ENCODE measurements around the gene KCNJ5. TPM values are rescaled to one million over a fixed set of nuclear protein-coding genes. Genes with fewer than 3 reads are reported as not detected.

Gene KCNJ5
- polyA plus RNA-seq, 4 donors, result 4.4 to 5.7 (median 5.0) TPM

- DNase-seq (ENCODE audit: low read depth in 4 of 4, low spot score in 3 of 4), result no peak
Measured at GRCh38 chr11:128927683-128928336, 36.7 kb downstream of the KCNJ5 start.

DNA sequence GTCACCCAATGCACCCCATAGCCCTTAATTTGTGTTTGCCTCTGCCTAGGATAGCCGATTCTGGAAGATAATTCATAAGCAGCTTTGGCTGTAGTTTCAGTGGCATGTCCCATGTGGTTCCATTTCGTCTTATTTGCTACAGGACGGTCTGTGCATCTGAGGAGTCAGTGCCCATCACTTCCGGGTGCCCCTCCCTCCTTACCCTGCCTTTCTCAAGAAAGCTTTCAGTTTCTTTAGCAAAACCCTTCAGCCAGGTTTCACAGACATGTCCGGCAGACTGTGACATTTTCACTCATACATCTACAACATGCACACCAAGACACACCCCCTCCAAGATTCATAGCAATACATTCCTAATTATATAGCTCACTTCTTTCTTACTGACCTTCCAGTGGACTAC, 37.2 kb downstream of the KCNJ5 start:
- no peak for DNase-seq (ENCODE audit: low read depth in 4 of 4, low spot score in 3 of 4)

GRCh38 chr11:128929468-128929867, 38.3 kb downstream of the KCNJ5 start:
- DNase-seq (ENCODE audit: low read depth in 4 of 4, low spot score in 3 of 4), result no peak

DNA sequence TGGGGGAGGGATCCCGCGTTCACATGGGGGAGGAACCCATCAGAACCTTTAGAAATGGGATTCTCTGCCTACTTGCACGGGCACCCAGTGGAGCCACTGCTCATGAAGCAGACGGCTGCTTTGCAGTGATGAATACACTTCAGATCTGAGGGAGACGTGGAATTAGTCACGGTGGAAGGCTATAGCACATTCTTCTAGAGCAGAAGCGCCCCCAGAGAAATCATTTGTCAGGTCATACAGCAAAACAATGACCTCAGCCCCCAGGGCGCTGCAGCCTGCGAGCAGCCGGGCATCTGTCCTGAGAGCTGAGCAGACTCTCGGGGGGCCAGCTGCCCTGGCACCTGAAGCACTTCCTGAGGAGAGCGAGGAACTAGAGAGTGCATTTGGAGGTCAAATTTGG, 38.8 kb downstream of the KCNJ5 start:
- DNase-seq (ENCODE audit: low read depth in 4 of 4, low spot score in 3 of 4), result no peak

DNA sequence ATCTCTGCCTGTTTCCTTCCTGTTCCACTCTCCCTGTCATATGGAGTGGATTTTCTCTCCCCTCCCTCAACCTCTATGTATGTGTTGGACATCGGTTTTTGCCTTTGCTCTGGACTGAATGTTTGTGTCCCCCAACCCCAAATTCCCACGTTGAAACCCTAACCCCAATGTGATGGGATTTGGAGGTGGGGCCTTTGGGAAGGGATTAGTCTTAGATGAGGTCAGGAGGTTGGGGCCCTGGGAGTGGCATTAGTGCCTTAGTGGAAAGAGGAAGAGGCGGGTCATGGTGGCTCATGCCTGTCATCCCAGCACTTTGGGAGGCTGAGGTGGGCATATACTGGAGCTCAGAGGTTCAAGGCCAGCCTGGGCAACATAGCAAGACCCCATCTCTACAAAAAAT, 39.9 kb downstream of the KCNJ5 start:
- no peak for DNase-seq (ENCODE audit: low read depth in 4 of 4, low spot score in 3 of 4)

GRCh38 chr11:128931668-128932067, 40.5 kb downstream of the KCNJ5 start:
- DNase-seq (ENCODE audit: low read depth in 4 of 4, low spot score in 3 of 4), result no peak

- DNase-seq (ENCODE audit: low read depth in 4 of 4, low spot score in 3 of 4), result no peak
Measured at GRCh38 chr11:128933481-128934178, 42.5 kb downstream of the KCNJ5 start.

GRCh38 chr11:128934351-128934750, 43.2 kb downstream of the KCNJ5 start:
- no peak for DNase-seq (ENCODE audit: low read depth in 4 of 4, low spot score in 3 of 4)

DNA sequence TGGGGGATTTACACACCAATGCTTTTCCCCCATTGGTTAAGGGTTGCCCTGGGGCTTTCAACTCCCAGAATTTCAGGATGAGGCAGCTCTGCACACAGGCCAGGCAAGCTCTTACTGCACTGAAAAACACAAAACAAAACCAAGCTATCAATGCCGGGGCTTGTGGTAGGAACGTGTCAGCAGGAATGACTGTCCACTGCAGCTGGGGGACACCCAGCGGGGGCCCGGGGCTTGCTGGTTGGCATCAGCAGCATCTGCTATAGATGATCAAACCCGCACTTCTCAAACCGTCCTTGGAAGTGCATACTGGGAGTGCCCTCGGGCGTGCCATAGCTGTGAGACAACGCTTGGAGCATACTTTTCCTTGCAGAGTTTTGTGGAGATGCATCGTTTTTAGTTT, 43.8 kb downstream of the KCNJ5 start:
- no peak for DNase-seq (ENCODE audit: low read depth in 4 of 4, low spot score in 3 of 4)

DNA sequence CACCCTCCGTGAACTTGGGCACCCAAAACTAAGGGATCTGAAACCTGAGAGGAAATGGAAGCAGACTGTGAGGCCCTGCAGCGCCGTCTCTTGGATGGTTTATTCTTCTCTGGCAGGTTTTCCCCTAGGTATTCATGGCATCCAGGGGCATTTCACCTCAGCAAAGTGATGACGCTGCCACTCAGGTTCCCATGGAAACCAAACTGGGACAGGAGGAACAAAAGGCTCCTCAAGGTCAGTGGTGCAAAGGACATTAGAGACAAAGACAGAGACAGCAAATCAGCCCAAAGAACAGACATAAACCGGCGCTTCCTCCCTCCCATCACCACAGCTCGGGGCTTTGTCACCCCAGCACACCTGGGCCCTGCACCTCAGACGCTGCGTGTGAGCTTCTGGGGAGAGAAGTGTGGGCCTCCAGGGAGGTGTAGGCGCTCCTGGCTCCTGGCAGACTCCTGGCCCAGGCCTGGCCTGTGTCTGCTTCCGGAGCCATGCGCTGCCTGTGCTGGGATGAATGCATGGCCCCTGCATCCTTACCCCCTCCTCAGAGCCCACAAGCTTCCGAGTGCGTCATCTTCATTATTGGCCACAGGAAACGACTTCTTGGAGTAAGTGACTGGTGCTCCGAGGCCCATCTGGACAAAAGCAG, 45.6 kb downstream of the KCNJ5 start:
- DNase-seq (ENCODE audit: low read depth in 4 of 4, low spot score in 3 of 4), result no peak

DNA sequence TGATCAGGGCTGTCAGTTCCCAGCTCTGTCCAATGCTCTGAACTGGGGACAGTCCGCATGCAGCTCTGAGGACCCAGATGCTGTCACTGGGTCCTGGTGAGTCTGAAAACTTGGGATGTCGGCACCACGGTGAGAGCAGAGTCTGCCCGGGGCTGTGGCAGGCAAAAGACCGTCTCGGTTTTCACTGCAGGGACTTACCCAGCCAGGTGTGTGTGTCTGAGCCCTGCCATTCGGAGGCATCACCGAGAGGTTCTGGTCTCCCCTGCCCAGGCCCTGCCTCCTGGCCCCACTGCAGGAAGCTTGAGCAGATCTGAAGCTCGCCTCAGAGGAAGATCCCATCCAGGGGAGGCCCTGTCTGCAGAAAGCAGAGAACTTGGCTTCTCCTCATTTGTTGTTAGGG, 46.3 kb downstream of the KCNJ5 start:
- DNase-seq (ENCODE audit: low read depth in 4 of 4, low spot score in 3 of 4), result no peak

GRCh38 chr11:128938156-128938885, 47.2 kb downstream of the KCNJ5 start:
- no peak for DNase-seq (ENCODE audit: low read depth in 4 of 4, low spot score in 3 of 4)

- no peak for DNase-seq (ENCODE audit: low read depth in 4 of 4, low spot score in 3 of 4)
Measured at GRCh38 chr11:128939591-128939990, 48.4 kb downstream of the KCNJ5 start.

- DNase-seq (ENCODE audit: low read depth in 4 of 4, low spot score in 3 of 4), result no peak
Measured at GRCh38 chr11:128940156-128940555, 49.0 kb downstream of the KCNJ5 start.

DNA sequence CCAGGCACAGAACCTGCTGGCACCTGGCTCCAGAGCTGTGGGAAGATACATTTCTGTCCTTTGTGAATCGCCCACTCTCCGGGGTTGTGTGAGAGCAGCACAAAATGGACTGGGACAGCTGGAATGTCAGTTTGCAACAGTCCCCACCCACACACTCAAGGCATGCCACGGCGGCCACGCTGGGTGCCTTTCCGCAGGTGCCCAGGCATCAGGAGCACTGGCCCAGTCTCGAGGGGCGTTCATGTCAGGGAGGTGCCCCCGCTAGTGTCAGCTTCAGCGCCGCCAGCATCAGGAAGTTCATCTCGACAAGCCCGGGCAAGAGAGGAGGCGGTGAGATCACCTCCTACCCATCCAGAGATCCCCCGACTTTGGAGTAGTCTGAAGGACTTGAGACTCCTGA, 49.4 kb downstream of the KCNJ5 start:
- no peak for DNase-seq (ENCODE audit: low read depth in 4 of 4, low spot score in 3 of 4)

DNA sequence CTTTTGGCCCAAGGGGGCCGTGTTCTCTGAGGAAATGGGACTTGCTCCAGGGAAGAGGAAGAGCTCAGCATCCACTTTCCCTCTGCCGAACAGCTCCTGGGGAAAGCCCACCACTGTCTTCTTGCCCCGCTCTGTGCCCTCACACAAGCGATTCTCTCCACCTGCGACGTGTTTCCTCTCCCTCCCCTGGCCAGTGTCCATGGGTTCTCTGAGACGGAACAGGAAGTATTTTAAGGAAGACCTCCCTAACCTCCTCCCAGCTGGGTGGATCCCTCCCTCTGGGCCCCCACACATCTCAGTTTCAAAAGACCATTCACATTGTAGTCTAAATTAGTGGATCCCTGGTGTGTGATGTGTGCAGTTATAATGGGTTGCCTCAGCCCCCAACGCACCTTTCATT, 50.0 kb downstream of the KCNJ5 start:
- DNase-seq (ENCODE audit: low read depth in 4 of 4, low spot score in 3 of 4), result no peak

DNA sequence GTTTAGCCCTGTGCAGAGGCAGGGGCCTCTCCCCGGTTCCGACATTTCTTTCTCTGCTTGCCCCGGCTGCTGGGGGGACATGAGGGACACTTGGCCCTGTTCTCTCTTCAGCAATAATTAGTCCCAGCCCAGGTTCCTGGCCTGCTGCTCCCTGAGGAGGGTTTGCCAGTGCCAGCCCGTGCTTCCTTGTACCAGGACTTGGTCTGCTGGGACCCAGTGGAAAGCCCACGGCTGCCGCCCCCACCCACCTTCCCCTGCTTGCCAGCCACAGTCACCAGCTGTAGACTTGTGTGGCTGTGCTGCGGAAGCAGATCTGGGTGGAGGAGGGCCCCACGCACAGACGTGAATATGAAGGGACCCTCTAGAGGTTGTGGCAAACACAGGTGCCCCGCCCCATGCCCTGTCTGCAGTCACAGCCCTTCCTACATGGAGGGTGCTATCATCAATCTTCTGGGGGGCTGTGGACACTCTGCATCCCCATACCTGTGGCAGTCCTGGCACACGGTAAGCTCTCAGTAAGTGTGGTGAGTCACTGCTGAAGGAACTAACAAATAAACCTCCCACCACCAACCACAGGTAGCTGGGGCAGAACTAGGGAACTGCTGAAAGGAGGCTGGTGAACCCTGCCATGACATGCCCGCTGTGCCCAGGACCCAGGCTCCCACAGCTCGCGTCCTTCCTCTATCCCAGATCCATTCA, 50.6 kb downstream of the KCNJ5 start:
- no peak for DNase-seq (ENCODE audit: low read depth in 4 of 4, low spot score in 3 of 4)

DNA sequence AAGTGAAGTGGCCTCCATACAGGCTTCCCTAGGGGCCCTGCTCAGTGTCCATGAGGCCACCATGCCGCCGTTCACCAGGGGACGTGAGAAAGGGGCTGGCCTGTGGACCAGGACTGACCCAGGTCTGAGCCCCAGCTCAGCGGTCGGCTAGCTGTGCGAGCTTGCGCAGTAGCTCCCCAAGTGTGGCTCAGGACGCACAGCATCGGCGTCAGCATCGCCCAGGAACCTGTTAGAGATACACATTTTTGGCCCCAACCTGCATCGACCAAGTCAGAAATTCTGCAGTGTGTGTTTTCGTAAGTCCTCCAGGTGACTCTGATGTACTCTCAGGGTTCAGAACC, 51.1 kb downstream of the KCNJ5 start:
- no peak for DNase-seq (ENCODE audit: low read depth in 4 of 4, low spot score in 3 of 4)

GRCh38 chr11:128942817-128943427, 51.8 kb downstream of the KCNJ5 start, which contains the start of gene TP53AIP1:
TP53AIP1 (minus strand) TSS chr11:128942871; CDS start chr11:128937818, 5,053 bp downstream.
- DNase-seq (ENCODE audit: low read depth in 4 of 4, low spot score in 3 of 4), result no peak

DNA sequence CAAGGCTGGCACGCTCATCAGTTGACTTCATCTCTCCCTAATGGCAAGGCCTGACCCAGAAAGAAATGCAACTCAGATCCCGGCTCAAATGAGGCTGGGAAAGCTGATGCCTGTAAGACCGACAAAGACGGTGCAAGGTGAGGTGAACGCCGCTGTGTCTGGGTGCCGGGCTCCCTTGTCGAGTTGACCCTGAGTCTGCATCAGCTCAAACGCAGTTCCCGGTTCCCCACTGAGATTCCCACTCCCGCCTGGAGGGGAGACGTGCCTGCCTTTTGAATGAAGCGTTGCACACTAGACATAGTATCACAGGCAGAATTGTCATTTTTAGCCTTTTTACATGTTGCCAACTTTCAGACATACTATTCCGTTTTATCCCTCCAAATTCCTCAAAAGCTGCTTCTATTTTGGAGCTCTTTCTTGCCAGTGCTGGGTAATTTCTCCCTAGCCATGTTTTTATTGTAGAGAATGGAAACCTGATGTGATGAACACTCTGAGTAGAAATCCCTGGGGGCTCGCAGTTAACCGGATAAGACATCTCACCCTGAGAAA, 52.3 kb downstream of the KCNJ5 start:
- DNase-seq (ENCODE audit: low read depth in 4 of 4, low spot score in 3 of 4), result no peak
